Endothelial cell of umbilical vein (primary cell): ENCODE data around the gene TOM1L2. TPM values are rescaled to one million over a fixed set of nuclear protein-coding genes. Genes with fewer than 3 reads are reported as not detected.

Experiments used
- BruUV-seq: library from RNA; stranded (reverse); fragments of 400-500 nt; replicated peaks from 2 replicates; lab custom pipeline; 2021; lab: Mats Ljungman, UMichigan
- CTCF ChIA-PET: fragments of 300-600, 350-600 bp; sonication (Branson Sonifier 250); formaldehyde crosslinking; loops from one replicate; lab custom pipeline; 2021; ENCODE audit warnings: antibody characterized with exemption, inconsistent platforms; lab: Charles Lee
- POLR2A ChIA-PET: fragments of 300-600, 350-600 bp; sonication (Branson Sonifier 250); formaldehyde crosslinking; loops from one replicate; lab custom pipeline; 2021; ENCODE audit warnings: antibody characterized with exemption, inconsistent platforms; lab: Charles Lee
- DNase-seq: peaks from one replicate; pipeline ENCODE4 v3.0.0-alpha.2; 2011; ENCODE audit warnings: low read depth, low spot score
- FAIRE-seq: peaks from 2 replicates; lab custom pipeline; 2011; peaks lifted over from hg19 to GRCh38; lab: Jason Lieb, UNC
- H2AFZ ChIP-seq: 2 replicates; pipeline ENCODE4 v1.6.0; 2012; ENCODE audit warnings: low read depth, low read length, control low read depth, inconsistent platforms
- H3K27ac ChIP-seq: 2 replicates; pipeline ENCODE4 v1.5.1; 2011; ENCODE audit warnings: low read depth, mild to moderate bottlenecking, control low read depth, low read length, moderate library complexity; ENCODE audit not compliant: insufficient read depth
- H3K27me3 ChIP-seq, 2 experiments: 2 replicates each; pipeline versions ENCODE4 v1.6.0 to v1.6.1; 2011; ENCODE audit warnings: low read length in 2 of 2, mixed read lengths in 1 of 2; ENCODE audit not compliant: control insufficient read depth in 2 of 2, insufficient read depth in 2 of 2
- H3K36me3 ChIP-seq, 2 experiments: 2 replicates in 1 of 2; 3 replicates in 1 of 2; pipeline ENCODE4 v1.5.1; 2011; ENCODE audit warnings: low read length in 2 of 2, mild to moderate bottlenecking in 1 of 2, moderate library complexity in 1 of 2; ENCODE audit not compliant: control insufficient read depth in 2 of 2, insufficient read depth in 2 of 2; ENCODE audit errors: extremely low read depth in 1 of 2
- H3K4me1 ChIP-seq: 3 replicates; pipeline ENCODE4 v1.5.1; 2011; ENCODE audit warnings: mild to moderate bottlenecking, low read length; ENCODE audit not compliant: control insufficient read depth, insufficient read depth; ENCODE audit errors: extremely low read depth
- H3K4me2 ChIP-seq: 2 replicates; pipeline ENCODE4 v1.6.1; 2011; ENCODE audit warnings: low read length, control low read depth, mixed read lengths; ENCODE audit not compliant: insufficient read depth
- H3K4me3 ChIP-seq, 3 experiments: fragments of 200-600 bp in 1 of 3; sonication (generic), shearing (Covaris generic) in 1 of 3; replicated peaks in 1 of 3; 2 replicates each; pipeline ENCODE4 v1.5.1; 2011 to 2016; ENCODE audit warnings: control low read depth in 3 of 3, low read length in 3 of 3, mild to moderate bottlenecking in 2 of 3, inconsistent platforms in 1 of 3, low read depth in 1 of 3, moderate library complexity in 1 of 3; ENCODE audit not compliant: insufficient read depth in 1 of 3
- H3K79me2 ChIP-seq: 2 replicates; pipeline ENCODE4 v1.6.0; 2012; ENCODE audit warnings: low read length, inconsistent platforms; ENCODE audit not compliant: control insufficient read depth, insufficient read depth
- H3K9ac ChIP-seq: replicated peaks from 2 replicates; pipeline ENCODE3; 2011; ENCODE audit warnings: low read length, control low read depth; ENCODE audit not compliant: insufficient read depth; ENCODE audit errors: extremely low read depth
- H3K9me1 ChIP-seq: replicated peaks from 3 replicates; pipeline ENCODE4 v1.6.0; 2011; ENCODE audit warnings: mild to moderate bottlenecking, low read length; ENCODE audit not compliant: control insufficient read depth, insufficient read depth; ENCODE audit errors: extremely low read depth
- H3K9me3 ChIP-seq: replicated peaks from 2 replicates; pipeline ENCODE4 v1.5.1; 2012; ENCODE audit warnings: low read length, inconsistent platforms; ENCODE audit not compliant: control insufficient read depth, insufficient read depth
- H4K20me1 ChIP-seq: replicated peaks from 2 replicates; pipeline ENCODE3; 2011; ENCODE audit warnings: mild to moderate bottlenecking, low read length; ENCODE audit not compliant: control insufficient read depth, insufficient read depth; ENCODE audit errors: extremely low read depth
- EZH2 ChIP-seq: IDR thresholded peaks from 2 replicates; pipeline ENCODE4 v1.6.1; 2012; ENCODE audit warnings: borderline replicate concordance, low read depth, mild to moderate bottlenecking, moderate library complexity, low read length, inconsistent platforms; ENCODE audit not compliant: severe bottlenecking
- dilution Hi-C: fragments of 300-500 bp; cut with MboI; formaldehyde crosslinking; loops from one replicate; pipeline ENCODE4 v1.15.0; 2019; ENCODE audit warnings: low sequenced_read_pairs; ENCODE audit not compliant: extremely low pct_ligation_motif_present
- intact Hi-C: fragments of 100-400 bp; cut with micrococcal nuclease; formaldehyde crosslinking; loops from one replicate; pipeline ENCODE4 v1.10.0; 2022
- polyA plus RNA-seq, 4 experiments: library from polyadenylated mRNA; depleted of rRNA in 3 of 4; stranded (reverse) in 3 of 4; unstranded in 1 of 4; fragments of >200 nt; gene quantifications; 2 replicates each; pipeline versions ENCODE4 v1.2.1 to v1.2.3, GENCODE V29; 2011 to 2012; ENCODE audit warnings: missing spikeins in 1 of 4
- total RNA-seq: library from RNA; stranded (reverse); gene quantifications from 2 replicates; pipeline ENCODE4 v1.2.3, GENCODE V29; 2021
- TF ChIP-seq, protein P1 (sequence below), 2 donors: IDR thresholded peaks; 1 replicate in 1 of 2; 2 replicates in 1 of 2; pipeline ENCODE4 v1.5.1; 2011; ENCODE audit warnings: low read length in 2 of 2, mild to moderate bottlenecking in 2 of 2, moderate library complexity in 2 of 2, control low read depth in 1 of 2, inconsistent platforms in 1 of 2, low read depth in 1 of 2; ENCODE audit not compliant: insufficient read depth in 1 of 2; ENCODE audit errors: extremely low read depth in 1 of 2

The TOM1L2 gene
- total and polyA plus RNA-seq, 2 donors (not counting 3 experiments of a cell fraction or from before 2014, with no cell fraction given), result 31.7 to 37.6 TPM

GRCh38 chr17:17880577-17881196 lies 91.5 kb downstream of the TOM1L2 start:
- ChIA-PET POLR2A (no interaction called here), CTCF (interaction anchor here (0.8 to 3.2 kb wide), 3 partner anchors 10 to 41 kb away, joined by 3 to 9 read pairs (median 8); no protein-coding TSS in a partner anchor)
- Histone ChIP-seq H3K79me2 (no peaks in the 10 kb centered on the region), H3K4me2 (no peak overlapping the region), H3K36me3 (peaks cover 0 to 11% of the 10 kb centered on the region in 2 experiments), H3K4me1 (peaks cover 29% of the 10 kb centered on the region), H3K27me3 (no peaks in the 10 kb centered on the region), H3K9ac (no peak overlapping the region), H3K27ac (no peak overlapping the region), H3K4me3 (no peak overlapping the region), H3K9me1 (no peaks in the 10 kb centered on the region), H4K20me1 (no peaks in the 10 kb centered on the region), H3K9me3 (no peaks in the 10 kb centered on the region), H2AFZ (no peak overlapping the region)
- TF ChIP-seq, protein P1, sequence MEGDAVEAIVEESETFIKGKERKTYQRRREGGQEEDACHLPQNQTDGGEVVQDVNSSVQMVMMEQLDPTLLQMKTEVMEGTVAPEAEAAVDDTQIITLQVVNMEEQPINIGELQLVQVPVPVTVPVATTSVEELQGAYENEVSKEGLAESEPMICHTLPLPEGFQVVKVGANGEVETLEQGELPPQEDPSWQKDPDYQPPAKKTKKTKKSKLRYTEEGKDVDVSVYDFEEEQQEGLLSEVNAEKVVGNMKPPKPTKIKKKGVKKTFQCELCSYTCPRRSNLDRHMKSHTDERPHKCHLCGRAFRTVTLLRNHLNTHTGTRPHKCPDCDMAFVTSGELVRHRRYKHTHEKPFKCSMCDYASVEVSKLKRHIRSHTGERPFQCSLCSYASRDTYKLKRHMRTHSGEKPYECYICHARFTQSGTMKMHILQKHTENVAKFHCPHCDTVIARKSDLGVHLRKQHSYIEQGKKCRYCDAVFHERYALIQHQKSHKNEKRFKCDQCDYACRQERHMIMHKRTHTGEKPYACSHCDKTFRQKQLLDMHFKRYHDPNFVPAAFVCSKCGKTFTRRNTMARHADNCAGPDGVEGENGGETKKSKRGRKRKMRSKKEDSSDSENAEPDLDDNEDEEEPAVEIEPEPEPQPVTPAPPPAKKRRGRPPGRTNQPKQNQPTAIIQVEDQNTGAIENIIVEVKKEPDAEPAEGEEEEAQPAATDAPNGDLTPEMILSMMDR (IDR thresholded peaks at IDR 0.05; ENCODE audit: extremely low read depth in 1 of 2, insufficient read depth in 1 of 2, low read depth in 1 of 2, low read length in 2 of 2), result no peak
- no peak for TF ChIP-seq EZH2
- no peak for DNase-seq
- FAIRE-seq, result no peak
- dilution Hi-C loops, result loop anchor here (25.0 kb wide), 1 partner anchor 157 kb away; the partner anchor contains the start of genes ATPAF2 and GID4
- intact Hi-C loops, result no loop called here
- BruUV-seq, result no TSS peak
